Coronary artery (tissue), 2 donors: ENCODE results near the gene PLEKHO2.

Experiments
- DNase-seq: peaks from one replicate; pipeline ENCODE4 v3.0.0-alpha.2; 2017; ENCODE audit warnings: low spot score
- H3K27ac ChIP-seq, 2 donors: fragments of 200-600 bp; sonication (generic); one replicate each; pipeline ENCODE4 v1.5.1; 2016 to 2019
- H3K4me3 ChIP-seq: fragments of 200-600 bp; sonication (generic); 2 replicates; pipeline ENCODE4 v1.5.1; 2016; ENCODE audit warnings: mild to moderate bottlenecking, moderate library complexity
- TF ChIP-seq, protein P1 (sequence below): fragments of 200-600 bp; sonication (generic); IDR thresholded peaks from one replicate; pipeline ENCODE4 v1.5.1; 2019; ENCODE audit warnings: antibody characterized with exemption

PLEKHO2 gene

GRCh38 chr15:64857421-64857820 is 15.7 kb downstream of the PLEKHO2 start:
- Histone ChIP-seq H3K4me3 (no peak overlapping the region), H3K27ac (peak overlapping the region; percentile 63 to 87)
- DNase-seq: no peak
- TF ChIP-seq, protein P1, sequence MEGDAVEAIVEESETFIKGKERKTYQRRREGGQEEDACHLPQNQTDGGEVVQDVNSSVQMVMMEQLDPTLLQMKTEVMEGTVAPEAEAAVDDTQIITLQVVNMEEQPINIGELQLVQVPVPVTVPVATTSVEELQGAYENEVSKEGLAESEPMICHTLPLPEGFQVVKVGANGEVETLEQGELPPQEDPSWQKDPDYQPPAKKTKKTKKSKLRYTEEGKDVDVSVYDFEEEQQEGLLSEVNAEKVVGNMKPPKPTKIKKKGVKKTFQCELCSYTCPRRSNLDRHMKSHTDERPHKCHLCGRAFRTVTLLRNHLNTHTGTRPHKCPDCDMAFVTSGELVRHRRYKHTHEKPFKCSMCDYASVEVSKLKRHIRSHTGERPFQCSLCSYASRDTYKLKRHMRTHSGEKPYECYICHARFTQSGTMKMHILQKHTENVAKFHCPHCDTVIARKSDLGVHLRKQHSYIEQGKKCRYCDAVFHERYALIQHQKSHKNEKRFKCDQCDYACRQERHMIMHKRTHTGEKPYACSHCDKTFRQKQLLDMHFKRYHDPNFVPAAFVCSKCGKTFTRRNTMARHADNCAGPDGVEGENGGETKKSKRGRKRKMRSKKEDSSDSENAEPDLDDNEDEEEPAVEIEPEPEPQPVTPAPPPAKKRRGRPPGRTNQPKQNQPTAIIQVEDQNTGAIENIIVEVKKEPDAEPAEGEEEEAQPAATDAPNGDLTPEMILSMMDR: no peak

- Histone ChIP-seq H3K4me3 (no peak overlapping the region), H3K27ac (peak overlapping the region; percentile 63 to 87)
- no peak for DNase-seq
- TF ChIP-seq, protein P1: no peak
Measured at GRCh38 chr15:64858021-64858575, 16.4 kb downstream of the PLEKHO2 start.

DNA sequence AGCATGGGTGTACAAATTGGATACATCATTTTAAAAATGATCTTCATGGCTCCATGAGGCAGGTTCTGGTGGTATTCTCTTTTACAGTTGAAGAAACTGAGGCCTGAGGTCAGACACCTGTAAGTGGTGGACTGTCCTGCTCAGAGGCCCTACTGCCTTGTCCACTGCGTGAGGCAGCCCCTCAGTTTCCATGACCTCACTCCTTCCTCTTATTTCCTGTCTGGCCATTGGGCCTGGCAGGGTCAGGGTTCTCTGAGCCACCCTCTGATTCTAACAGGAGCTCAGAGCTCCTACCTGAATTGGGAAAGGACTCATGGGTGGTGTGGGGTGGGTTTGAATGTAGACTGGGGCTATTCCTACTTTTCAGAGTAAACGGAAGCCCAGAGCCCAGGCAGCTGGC is 17.5 kb downstream of the PLEKHO2 start:
- no peak overlapping the region for H3K4me3 ChIP-seq
- H3K27ac ChIP-seq: peak overlapping the region in 1 of 2 donors; percentile 87
- TF ChIP-seq, protein P1: no peak

GRCh38 chr15:64861331-64861730 is 19.6 kb downstream of the PLEKHO2 start:
- no peak overlapping the region for H3K4me3 ChIP-seq
- H3K27ac ChIP-seq: peak overlapping the region in 1 of 2 donors; percentile 17
- TF ChIP-seq, protein P1: no peak
- no peak for DNase-seq

More for the DNA sequence above, 17.5 kb downstream of the PLEKHO2 start:
- no peak for DNase-seq

DNA sequence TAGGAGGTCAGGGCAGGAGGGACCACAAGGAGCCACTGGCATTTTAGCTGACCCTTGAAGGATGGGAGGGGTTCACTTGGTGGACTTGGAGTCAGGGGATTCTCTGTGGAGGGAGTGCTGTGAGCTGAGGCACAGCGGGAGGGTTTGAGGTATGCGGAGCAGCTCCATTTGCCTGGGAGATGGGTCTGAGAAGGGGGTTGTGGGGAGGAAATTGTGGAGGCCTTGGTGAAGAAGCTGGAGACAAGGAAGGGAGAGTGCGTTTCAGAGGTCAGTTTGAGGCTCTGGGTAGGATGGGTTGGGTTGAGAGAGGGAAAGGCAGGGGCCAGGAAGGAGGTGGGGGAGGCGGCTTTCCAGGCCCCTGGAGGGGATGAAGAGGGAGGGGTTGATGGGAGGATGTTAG is 20.2 kb downstream of the PLEKHO2 start:
- Histone ChIP-seq H3K4me3 (no peak overlapping the region), H3K27ac (peak overlapping the region in 1 of 2 donors; percentile 17)
- DNase-seq: no peak
- TF ChIP-seq, protein P1: no peak

- Histone ChIP-seq H3K4me3 (no peak overlapping the region), H3K27ac (no peak overlapping the region)
- TF ChIP-seq, protein P1: no peak
- no peak for DNase-seq
Measured at GRCh38 chr15:64862408-64862807, 20.7 kb downstream of the PLEKHO2 start.

GRCh38 chr15:64864068-64864467 is 22.4 kb downstream of the PLEKHO2 start:
- TF ChIP-seq, protein P1: no peak
- Histone ChIP-seq H3K27ac (no peak overlapping the region), H3K4me3 (no peak overlapping the region)
- DNase-seq: no peak
